GM18499 (cell line): Measurements from ENCODE around the gene FOXL3.

Experiments
- ATAC-seq: cut with Tn5 transposase; IDR thresholded peaks from one replicate; pipeline ENCODE4 v1.9.1; 2021; ENCODE audit warnings: moderate number of reproducible peaks; ENCODE audit not compliant: insufficient read depth, unreplicated experiment

The FOXL3 gene

DNA sequence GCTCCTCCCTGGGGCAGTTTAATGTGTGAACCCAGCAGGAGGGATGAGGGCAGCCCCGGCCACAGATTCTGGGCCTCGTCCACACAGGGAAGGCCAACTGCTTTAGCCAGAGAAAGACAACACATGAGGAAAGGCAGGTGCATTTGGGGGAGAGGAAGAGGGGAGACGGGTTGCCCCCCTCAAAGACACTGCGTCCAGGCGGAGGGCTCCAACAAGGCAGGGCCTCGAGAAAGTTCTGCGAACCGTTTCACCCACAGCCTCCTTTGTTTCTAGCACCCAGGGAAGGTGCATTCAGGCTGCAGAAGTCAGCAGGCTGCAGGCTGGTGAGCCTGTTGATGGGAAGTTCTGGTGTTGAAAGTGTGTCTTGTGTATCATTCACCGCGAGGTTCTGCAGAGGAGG, 10.1 kb downstream of the FOXL3 start:
- ATAC-seq = no peak

DNA sequence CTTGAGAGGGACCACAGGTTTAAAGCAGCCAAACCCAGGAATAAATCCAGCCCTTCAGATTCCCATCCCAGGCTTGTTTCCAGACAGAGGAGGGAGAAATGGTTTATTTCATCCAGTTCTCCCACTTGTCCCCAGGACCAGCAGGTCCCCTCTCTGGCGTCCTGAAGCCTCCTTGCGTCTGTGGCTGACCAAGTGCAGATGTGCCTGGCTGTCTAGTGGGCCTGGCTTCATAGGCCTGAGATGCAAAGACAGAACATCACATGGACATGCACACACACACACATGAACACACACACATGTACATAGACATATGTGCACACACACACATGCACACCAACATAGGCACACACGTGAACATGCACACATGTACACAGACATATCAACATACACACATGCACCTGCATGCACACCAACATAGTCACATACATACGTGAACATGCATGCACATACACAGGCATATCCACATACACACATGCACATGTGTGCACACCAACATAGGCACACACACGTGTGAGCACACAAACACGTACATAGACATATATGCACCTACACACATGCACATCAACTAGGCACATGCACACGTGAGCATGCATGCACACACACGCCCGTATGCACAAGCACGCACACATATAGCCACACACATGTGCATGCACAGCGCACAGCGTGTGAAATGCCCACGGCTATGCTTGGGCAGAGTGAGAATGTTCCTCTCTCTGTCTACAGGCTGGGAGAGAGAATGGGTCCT, 10.7 kb downstream of the FOXL3 start:
- no peak for ATAC-seq

- no peak for ATAC-seq
Measured at GRCh38 chr7:301291-302053, 11.5 kb downstream of the FOXL3 start.

DNA sequence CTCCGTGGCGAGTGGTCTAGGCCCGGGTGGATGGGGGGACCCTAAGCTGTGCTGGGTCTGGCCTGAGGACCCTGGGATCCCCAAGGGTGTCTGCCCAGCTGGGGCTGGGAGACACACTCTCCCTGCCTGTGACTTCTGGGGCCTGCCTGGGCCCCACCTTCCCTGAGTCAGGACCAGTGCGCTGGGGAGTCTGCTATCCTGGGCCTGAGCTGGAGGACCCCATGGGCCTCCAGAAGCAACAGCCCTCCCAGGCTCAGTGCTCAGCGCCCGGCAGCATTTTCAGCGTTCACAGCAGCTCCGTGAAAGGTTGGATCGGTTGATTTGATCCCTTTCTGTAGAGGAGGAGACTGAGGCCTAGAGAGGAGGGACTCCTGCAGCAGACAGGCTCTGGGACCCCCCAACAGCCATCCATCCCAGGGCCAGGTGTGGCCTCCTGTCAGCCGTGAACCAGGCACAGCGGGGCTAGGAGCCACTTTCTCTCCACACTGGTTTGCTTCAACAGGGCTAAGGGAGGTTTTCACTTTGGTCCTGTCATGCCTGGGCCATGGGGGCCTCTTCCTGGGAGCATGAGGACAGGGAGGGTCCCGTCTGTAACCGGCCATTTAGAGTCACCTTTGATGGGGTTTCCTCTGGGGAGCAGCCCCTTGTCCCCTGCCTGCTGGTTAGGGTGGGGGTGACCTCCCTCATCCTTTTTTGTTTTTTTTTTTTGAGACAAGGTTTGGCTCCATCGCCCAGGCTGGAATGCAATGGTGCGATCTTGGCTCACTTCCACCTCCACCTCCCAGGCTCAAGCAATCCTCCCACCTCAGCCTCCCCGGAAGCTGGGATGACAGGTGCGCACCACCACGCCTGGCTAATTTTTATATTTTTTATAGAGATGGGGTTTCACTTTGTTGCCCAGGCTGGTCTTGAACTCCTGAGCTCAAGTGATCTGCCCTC, 12.4 kb downstream of the FOXL3 start:
- no peak for ATAC-seq

DNA sequence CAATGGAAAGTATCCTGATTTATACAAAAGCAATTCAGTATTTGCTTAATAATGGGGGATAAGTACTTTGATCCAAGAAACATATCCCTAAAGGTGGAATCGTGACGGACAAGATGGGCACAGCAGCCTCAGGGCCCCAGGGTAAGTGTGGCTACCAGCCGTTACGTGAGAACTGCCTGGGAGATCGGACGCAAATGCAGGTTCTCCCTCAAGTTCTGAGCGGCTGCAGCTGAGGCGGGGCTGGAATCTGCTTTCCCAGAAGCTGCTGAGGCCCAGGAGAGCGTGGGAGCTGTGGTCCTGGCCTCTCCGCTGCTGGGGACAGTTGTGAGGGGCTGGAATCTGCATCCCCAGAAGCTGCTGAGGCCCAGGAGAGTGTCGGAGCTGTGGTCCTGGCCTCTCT, 13.5 kb downstream of the FOXL3 start:
- no peak for ATAC-seq

- no peak for ATAC-seq
Measured at GRCh38 chr7:303884-304573, 14.1 kb downstream of the FOXL3 start.

- no peak for ATAC-seq
Measured at GRCh38 chr7:304574-305409, 14.8 kb downstream of the FOXL3 start.

- no peak for ATAC-seq
Measured at GRCh38 chr7:305410-306151, 15.6 kb downstream of the FOXL3 start.

DNA sequence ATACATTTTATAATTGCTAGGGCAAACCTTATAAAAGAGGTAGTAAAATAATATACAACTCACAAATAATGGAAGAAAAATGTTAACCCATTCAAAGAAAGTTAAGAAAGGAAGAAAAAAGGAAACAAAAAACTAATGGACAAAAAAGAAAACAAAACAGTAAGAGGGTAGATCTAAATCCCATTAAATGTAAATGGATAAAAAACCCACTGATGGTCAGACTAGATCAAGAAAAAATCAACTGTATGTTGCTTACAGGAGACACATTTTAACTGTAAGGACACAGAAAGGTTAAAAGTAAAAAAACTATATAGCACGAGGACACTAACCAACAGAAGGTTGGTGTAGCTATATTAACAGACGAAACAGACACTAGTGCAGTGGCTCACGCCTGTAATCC, 18.0 kb downstream of the FOXL3 start:
- ATAC-seq = no peak

DNA sequence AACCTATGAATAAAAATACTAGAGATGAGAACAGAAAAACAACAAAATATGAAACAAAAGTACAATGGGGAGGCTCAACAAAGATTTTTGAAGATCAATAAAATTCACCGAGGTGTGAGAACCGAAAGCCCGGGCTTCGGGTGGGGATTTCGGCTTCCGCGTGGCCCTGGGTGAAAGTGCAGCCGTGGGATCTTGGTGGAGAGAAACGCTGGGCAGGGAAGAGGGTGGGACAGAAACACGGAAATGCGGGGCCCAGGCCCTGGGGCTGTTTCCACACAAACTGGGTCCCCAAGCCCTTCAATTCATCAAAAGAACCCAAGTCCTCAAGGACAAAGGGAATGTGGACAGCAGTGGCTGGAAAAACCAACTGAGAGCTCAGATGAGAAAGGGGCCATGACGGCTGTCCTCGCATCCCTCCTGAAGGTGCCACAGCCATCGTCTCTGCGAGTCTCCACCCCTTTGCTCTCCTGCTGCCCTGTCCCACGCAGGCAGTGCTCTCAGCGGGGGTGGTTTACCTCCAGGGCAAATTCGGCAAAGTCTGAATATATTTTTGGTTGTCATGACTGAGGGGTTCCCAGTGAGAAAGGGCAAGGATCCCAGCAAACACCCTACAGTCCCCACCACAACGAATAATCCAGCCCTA, 19.7 kb downstream of the FOXL3 start:
- ATAC-seq = no peak

- no peak for ATAC-seq
Measured at GRCh38 chr7:311131-311680, 21.2 kb downstream of the FOXL3 start.

- ATAC-seq = no peak
Measured at GRCh38 chr7:311796-312195, 21.8 kb downstream of the FOXL3 start.

GRCh38 chr7:312424-312823, 22.5 kb downstream of the FOXL3 start:
- no peak for ATAC-seq

DNA sequence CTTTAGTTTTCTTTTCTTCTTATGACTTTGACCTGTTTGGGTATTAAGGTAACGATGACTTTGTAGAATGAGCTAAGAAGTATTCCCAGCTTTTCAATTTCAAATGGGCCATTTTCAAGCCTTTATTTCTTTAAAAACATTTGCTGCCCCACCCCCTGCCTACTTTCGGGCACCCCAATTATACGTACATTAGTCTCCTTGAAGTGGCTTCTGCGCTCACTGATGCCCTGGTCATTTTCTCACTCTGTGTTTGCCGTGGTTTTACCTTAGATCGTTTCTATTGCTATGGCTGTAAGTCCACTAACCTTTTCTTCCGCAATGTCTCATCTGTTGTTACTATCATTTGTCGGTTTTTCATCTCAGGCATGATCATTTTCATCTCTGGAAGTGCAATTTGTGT, 24.9 kb downstream of the FOXL3 start:
- ATAC-seq = no peak

DNA sequence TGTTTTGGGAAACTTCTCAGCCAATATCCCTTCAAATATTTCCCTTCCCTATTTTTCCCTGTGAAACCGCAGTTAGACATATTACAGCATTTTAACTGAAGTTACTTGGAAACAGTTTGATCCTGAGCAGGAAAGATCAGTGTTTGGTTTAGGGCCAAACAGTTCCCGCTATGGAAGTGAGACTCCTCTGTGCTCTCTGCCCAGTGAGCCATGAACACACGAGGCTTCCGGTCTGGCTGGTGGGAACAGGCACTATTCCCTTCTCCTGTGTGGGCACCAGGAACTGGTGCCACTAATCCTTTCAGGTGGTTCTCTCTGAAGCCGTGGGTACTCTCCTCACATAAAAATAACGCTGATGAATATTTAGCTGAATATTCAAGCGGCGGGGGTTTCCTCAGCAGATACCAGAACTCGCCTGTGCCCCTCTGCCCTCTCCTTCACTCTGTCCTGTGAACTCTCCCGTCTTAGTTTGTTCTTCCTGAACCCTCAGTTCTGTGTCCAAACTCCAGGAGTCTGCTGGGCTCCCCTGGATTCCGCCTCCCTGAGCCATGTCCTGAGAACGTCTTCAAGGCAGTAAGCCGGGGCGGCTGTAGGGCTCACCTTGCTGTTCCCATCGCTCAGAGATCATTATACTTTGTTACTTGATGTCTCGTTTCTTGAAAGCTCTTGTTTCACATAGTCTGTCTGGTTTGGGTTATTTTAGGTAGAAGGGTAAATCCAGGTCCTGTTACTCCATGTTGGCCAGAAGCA, 25.7 kb downstream of the FOXL3 start:
- ATAC-seq = no peak

DNA sequence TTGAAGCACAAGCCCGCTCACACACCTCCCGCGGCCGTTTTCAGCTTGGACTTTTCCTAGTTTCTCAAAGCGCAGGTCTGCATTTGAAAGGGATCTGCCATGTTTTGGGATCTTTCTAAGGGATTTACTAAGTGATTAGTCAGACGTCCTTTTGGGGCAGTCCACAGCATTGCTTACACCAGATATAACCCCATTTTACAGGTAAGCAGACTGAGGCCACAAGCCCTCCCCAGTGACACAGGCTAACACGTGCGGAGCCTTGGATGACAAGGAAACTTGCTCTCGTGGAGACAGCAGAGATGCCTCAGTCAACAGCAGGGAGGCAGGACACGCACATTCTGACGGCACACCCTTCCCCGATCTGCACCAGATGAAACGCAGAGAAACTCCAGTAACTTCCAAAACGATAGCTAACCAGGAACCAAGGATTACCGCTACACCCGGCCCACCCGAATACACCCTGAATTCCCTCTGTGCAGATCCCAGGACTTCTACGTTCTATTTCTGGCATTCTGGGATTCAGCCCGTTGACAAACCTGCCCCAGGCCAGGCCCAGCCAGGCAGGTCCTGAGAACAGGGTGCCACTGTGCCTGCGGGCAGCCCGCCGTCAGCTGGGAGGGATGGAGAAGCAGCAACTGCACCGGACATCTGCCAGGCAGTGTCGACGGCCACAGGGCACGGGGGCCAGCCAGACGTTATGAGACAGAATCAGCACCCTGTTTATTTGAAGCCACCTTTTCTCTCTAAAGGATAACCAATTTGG, 27.9 kb downstream of the FOXL3 start:
- no peak for ATAC-seq

- ATAC-seq = no peak
Measured at GRCh38 chr7:318476-318875, 28.5 kb downstream of the FOXL3 start.
